SKM-1 treated with dmso at 0.1 percent for 144 hours (cell line): ENCODE measurements around the gene ZNF787.
A peak's percentile ranks its signal among the peaks of the same experiment; 100 is the strongest.
"Not testable (repeated sequence)": the region's sequence is repeated elsewhere in the genome, so short reads cannot be mapped to it uniquely, and the experiment has no call there.

ENCODE experiments used
- DNase-seq: peaks from one replicate; lab custom pipeline; 2025; ENCODE audit not compliant: unreplicated experiment; lab: John Stamatoyannopoulos, UW

The ZNF787 gene

GRCh38 chr19:56121180-56122167, at the start of gene ZNF787:
Gene ZNF787, minus strand, starts transcription at chr19:56121295. Its CDS starts 18,078 bp downstream, at chr19:56103217.
- peak; percentile 67 for DNase-seq

GRCh38 chr19:56170261-56170660, 49.2 kb upstream of the ZNF787 start:
- no peak for DNase-seq

GRCh38 chr19:56167064-56167578, 46.0 kb upstream of the ZNF787 start:
- no peak for DNase-seq

GRCh38 chr19:56163097-56163496, 42.0 kb upstream of the ZNF787 start:
- no peak for DNase-seq

GRCh38 chr19:56162258-56162657, 41.2 kb upstream of the ZNF787 start:
- DNase-seq, result no peak

GRCh38 chr19:56161534-56161933, 40.4 kb upstream of the ZNF787 start:
- DNase-seq, result no peak

GRCh38 chr19:56159622-56160271, 38.7 kb upstream of the ZNF787 start:
- no peak for DNase-seq

GRCh38 chr19:56159009-56159559, 38.0 kb upstream of the ZNF787 start:
- no peak for DNase-seq

- DNase-seq, result no peak
These were observed 37.2 kb upstream of the ZNF787 start for GRCh38 chr19:56158170-56158757.

- no peak for DNase-seq
These were observed 35.7 kb upstream of the ZNF787 start for GRCh38 chr19:56156768-56157167.

GRCh38 chr19:56155124-56155687, 34.1 kb upstream of the ZNF787 start:
- no peak for DNase-seq

- DNase-seq, result no peak
These were observed 32.4 kb upstream of the ZNF787 start for GRCh38 chr19:56153507-56153906.

GRCh38 chr19:56152644-56153043, 31.5 kb upstream of the ZNF787 start:
- no peak for DNase-seq

GRCh38 chr19:56150358-56150757, 29.3 kb upstream of the ZNF787 start:
- no peak for DNase-seq

GRCh38 chr19:56149656-56150038, 28.6 kb upstream of the ZNF787 start:
- no peak for DNase-seq

- DNase-seq, result not testable (repeated sequence)
These were observed 28.0 kb upstream of the ZNF787 start for GRCh38 chr19:56148955-56149655.

- no peak for DNase-seq
These were observed 27.0 kb upstream of the ZNF787 start for GRCh38 chr19:56148096-56148495.

GRCh38 chr19:56147307-56147706, 26.2 kb upstream of the ZNF787 start:
- no peak for DNase-seq

- no peak for DNase-seq
These were observed 25.8 kb upstream of the ZNF787 start for GRCh38 chr19:56146904-56147303.

GRCh38 chr19:56145698-56146097, 24.6 kb upstream of the ZNF787 start:
- no peak for DNase-seq
